NCI-H2081 (cell line): ENCODE results near the gene ALKAL2.

Experiments used
- DNase-seq, 2 experiments: peaks; one replicate each; lab custom pipeline; 2025; lab: John Stamatoyannopoulos, UW

The ALKAL2 gene

GRCh38 chr2:270861-271260 is 17.0 kb downstream of the ALKAL2 start:
- no peak for DNase-seq

GRCh38 chr2:269356-270030 is 18.4 kb downstream of the ALKAL2 start:
- DNase-seq, result no peak

- no peak for DNase-seq
These were observed 19.6 kb downstream of the ALKAL2 start for GRCh38 chr2:268323-268722.

DNA sequence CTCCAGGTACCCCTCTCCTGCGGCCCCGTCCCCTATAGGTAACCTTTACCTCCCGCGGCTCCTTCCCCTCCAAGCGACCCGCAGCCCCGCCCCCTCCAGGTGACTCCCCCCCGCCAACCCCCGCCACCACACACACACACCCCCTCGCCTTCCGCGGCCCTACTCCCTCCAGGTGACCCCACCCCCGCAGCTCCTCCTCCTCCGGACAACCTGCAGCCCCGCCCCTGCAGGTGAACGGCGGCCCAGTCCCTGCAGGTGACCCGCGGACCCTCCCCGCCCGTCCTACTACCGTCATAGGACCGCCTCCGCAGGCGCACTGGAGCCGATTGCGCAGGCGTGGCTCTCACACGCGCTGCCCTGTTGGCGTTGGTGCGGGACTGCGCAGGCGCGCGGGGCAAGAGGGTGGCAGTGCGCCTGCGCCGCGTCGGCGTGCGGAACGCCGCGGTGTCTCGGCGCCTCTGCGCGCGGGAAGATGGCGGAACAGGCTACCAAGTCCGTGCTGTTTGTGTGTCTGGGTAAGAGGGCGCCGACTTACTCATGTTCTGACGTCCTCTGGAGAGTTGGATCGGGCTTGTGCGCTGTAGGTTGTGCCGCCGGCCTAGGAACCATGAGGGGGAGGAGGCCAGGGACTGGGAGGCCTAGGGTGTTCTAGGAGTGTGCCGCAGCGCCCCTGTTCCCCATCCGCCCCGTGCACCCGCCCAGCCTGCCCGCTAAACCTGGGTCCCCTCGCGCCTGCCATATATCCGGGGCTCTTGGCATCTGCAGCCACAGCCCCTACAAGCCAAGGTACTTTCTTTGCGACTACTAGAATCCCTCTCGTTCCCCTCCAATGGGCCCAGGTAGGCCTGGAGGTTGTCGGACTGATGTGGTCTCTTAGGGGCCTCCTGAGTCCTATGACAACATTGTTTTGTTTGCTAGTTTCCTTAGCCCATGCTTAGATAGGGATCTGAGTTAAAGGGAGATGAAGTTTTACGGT is 23.1 kb downstream of the ALKAL2 start, which contains the start of gene ACP1:
ACP1 (plus strand) TSS at position 455 of the 976 bp plus-strand sequence; CDS start at position 473, 18 bp downstream.
- DNase-seq, result peak; percentile 97 to 98

GRCh38 chr2:263774-264492 is 24.0 kb downstream of the ALKAL2 start, which contains the start of gene SH3YL1:
SH3YL1 (minus strand) TSS chr2:264032; CDS start chr2:263984, 48 bp downstream.
- DNase-seq, result peak; percentile 39 to 75

- no peak for DNase-seq
These were observed 24.7 kb downstream of the ALKAL2 start for GRCh38 chr2:263022-263738.

GRCh38 chr2:262117-262516 is 25.8 kb downstream of the ALKAL2 start:
- no peak for DNase-seq

DNA sequence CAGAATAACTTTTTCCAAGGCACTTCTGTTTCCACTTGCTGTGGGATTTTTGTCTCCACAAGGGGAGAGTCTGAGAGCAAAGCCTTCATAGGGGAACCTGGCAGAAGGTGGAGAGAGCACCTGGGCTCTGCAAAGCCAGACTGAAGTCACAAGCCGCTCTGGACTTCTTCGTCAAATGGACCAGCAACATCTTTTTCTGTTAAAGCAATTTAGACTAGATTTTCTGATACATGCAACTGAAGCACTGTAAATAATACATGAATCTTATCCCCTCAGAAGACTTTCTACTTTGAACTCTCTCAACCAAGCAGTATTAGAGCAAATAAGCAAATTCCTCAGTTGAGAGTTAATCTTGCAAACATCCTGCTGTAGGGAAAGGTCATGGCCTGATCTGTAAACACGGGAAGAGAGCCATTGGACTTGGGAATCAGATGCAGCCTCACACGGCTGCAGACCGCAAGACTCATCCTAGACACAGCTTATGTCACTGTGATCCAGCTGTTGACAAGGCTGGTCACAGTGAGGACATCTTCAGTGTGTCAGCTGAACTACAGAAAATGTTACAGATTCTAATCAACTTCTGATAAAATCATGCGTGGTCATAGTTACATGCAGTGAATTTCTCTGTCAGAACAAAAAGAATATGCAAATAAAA is 27.3 kb downstream of the ALKAL2 start:
- no peak for DNase-seq

DNA sequence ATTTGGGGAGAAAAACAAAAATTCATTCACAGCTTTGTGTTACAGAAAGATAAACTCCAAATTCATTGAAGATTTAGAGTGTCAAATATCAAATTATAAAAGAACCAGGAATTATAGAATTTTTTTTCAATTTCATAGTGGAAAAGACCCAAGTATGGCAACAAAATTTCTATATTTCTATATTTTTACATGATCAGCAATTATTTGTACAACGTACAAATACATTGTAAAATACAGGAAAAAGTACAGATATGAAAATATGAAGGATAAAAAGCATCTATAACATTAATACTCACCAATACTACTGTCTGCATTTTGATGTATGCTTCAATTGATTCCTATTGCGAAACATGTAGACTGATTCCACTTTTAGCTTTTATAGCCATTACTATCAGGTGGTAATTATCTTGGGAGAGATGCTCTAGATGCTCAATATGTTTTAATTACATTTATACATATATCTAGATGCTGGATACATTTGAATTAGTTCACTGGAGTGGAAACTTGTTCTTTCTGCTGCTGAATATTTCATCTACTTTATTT is 28.0 kb downstream of the ALKAL2 start:
- DNase-seq, result no peak

DNA sequence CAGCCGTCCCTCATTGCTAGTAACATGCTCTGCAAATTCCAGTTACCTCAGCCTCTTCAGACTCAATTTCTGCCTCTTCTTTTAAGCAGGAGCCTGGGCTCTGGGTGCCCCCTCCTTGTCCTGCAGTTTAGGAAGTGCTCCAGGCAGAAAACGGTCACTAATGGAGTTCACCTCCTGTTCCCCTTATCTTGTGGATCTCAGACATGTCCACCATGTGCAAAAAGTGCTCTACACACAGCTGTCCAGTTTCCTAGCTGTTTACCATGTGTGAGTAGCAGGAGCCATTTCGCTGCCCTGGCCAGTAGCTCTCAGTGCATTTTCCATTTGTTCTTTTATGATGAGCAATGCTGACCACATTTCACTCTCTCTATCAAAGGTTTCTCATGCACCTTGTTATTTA is 29.0 kb downstream of the ALKAL2 start:
- no peak for DNase-seq

DNA sequence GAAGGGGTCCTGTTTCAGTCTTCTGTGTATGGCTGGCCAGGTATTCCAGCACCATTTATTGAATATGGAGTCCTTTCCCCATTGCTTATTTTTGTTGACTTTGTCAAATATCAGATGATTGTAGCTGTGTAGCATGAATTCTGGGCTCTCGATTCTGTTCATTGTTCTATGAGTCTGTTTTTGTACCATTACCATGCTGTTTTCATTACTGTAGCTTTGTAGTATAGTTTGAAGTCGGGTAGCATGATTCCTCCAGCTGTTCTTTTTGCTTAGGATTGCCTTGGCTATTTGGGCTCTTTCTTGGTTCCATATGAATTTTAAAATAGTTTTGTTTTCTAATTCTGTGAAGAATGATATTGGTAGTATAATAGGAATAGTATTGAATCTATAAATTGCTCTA is 30.0 kb downstream of the ALKAL2 start:
- DNase-seq, result no peak

DNA sequence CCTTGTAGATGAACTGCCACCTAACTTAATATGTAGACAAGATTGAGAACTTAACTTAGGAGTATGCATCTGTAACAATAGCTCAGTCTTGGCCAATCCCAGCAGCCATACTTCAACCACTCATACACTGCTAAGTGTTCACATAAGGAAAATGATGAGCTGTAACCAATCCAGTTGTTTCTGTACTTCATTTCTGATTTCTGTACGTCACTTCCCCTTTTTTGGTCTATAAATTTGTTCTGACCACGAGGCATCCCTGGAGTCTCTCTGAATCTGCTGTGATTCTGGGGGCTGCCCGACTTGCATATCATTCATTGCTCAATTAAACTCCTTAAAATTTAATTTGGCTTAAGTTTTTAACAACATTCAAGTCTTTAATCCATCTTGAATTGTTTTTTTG is 30.5 kb downstream of the ALKAL2 start:
- no peak for DNase-seq

GRCh38 chr2:256094-256493 is 31.8 kb downstream of the ALKAL2 start:
- no peak for DNase-seq

- DNase-seq, result no peak
These were observed 32.7 kb downstream of the ALKAL2 start for GRCh38 chr2:255195-255594.

DNA sequence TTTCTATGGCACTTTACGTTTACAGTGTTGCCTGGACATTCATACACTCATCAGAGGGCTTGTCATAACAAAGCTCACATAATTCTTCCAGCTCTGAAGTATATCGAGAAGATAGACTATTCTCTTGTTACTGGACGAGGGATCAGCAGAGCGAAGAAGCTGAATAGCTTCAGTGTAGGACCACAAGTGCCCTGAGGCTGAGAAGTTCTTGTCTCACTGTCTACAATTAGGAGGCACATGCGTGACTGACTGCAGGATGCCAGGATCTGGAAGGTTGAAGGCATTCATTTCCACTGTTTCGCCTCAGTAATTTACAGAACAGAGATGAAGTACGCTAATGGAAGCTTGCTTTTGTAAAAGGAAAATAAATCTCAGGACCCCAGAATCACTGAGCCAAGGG is 33.6 kb downstream of the ALKAL2 start:
- no peak for DNase-seq

DNA sequence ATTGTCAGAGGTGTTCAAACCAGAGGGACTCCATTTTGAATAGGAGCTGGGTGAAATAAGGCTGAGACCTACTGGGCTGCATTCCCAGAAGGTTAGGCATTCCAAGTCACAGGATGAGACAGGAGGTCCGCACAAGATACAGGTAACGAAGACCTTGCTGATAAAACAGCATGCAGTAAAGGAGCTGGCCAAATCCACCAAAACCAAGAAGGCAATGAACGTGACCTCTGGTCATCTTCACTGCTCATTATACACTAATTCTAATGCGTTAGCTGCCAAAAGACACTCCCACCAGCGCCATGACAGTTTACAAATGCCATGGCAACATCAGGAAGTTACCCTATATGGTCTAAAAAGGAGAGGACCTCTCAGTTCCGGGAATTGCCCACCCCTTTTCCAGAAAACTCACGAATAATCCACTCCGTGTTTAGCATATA is 34.7 kb downstream of the ALKAL2 start:
- DNase-seq, result no peak

DNA sequence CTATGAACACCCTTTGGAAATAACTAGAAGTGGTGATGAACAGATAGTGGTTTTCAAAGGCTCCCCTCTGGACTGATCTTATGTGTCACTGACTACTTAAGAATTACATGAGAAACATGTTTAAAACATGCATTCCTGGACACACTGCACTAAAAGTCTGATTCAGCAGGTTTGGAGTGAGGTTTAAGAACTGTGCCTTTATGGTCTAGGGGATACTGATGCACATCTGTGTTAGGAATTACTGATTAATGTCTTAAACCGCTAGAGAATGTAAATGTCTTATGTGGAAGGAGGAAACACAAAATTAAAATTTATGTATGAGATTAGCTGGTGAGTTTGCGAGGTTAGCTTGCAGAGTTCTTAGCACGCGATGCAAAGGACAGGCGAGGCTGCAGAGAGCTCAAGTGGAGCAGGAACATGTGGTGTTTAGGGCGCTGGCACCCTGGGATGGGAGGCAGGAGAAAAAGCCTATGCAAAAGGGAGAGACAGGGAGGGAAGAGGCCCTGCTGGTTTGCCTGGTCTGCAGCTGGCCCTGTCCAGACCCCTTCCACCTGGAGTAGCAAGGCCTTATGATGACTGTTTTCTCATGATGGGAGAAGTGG is 35.8 kb downstream of the ALKAL2 start:
- DNase-seq, result no peak

DNA sequence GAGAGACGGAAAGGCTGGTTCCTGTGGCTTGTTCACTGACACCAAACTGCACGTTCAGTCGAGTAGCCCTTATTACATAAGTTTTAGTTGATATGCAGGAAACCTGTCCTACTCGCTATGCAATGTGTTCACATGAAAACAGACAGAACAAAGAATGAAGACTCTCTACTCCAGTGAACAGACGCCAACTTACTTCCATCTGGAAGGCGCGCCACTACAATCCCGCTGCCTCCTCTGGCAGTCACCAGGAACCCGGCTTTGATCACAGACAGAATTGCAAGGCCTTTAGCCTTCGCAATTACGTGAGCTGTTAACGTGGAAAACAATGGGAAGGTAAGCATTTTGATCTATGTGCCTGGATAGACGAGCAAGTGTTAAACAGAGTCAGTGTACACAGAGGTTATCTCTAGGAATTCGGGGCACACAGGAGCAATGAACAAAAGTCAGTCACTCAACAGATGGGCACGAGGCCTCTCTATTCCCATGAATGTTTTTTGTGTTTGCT is 38.3 kb downstream of the ALKAL2 start:
- DNase-seq, result no peak

DNA sequence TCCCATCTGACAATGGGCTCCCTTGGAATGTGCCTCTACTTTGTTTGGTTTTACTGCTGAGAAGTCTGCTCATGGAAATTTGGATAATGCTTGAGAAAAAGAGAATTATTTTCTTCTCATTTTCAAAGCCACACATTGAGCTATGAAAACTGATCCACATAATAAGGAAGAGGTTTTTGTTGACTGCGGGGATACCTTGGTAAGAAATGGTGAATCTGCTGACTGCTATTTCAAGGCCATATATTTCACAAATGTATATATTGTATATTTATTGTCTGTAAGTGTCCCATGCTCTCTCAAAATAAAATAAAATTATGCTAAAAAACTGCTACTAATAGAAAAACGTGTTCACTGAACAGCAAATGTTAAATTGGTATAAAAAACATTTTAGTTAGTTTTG is 39.2 kb downstream of the ALKAL2 start:
- no peak for DNase-seq

DNA sequence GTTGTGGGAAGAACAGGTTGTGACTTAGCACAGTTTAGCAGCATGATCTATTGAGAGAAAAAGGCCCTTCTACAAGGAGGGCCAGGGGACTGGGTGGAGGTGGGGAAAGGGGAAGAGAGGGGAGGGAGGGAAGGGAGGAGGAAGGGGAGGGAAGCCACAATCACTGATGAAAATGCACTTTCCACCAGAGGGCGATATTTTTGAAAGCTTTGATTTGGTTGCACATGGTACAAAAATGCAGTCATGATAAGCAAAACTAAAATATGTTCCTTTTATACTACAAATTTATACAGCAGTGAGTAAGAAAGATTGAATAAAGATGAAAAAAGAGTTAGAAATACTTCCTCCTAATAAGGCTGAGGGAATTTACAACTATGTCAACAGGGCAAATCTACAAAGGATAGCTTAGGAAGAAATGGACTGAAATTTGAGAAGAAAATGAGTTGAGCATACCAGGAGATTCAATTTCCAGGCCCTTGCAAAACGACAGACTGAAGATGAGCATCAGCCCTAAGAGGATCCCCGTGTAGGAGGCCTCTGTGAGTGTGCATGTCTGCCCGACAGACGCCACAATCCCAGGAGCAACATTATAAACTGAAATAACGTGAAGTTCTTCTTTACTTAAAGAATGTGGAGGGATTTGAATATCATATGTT is 41.3 kb downstream of the ALKAL2 start:
- DNase-seq, result peak; percentile 58 to 80
